Left kidney (tissue), 2 donors: ENCODE data around the gene GPR108. TPM values are rescaled to one million over a fixed set of nuclear protein-coding genes. Genes with fewer than 3 reads are reported as not detected.
"Not testable (repeated sequence)": the region's sequence is repeated elsewhere in the genome, so short reads cannot be mapped to it uniquely, and the experiment has no call there.

Source experiments
- DNase-seq: peaks from one replicate; pipeline ENCODE4 v3.0.0-alpha.2; 2013
- polyA plus RNA-seq: library from polyadenylated mRNA; unstranded; fragments of 120-200 nt; gene quantifications from one replicate; pipeline ENCODE4 v1.2.1, GENCODE V29; 2013; ENCODE audit not compliant: insufficient read length

GPR108 gene
- polyA plus RNA-seq, 1 donor: 62.3 TPM

DNA sequence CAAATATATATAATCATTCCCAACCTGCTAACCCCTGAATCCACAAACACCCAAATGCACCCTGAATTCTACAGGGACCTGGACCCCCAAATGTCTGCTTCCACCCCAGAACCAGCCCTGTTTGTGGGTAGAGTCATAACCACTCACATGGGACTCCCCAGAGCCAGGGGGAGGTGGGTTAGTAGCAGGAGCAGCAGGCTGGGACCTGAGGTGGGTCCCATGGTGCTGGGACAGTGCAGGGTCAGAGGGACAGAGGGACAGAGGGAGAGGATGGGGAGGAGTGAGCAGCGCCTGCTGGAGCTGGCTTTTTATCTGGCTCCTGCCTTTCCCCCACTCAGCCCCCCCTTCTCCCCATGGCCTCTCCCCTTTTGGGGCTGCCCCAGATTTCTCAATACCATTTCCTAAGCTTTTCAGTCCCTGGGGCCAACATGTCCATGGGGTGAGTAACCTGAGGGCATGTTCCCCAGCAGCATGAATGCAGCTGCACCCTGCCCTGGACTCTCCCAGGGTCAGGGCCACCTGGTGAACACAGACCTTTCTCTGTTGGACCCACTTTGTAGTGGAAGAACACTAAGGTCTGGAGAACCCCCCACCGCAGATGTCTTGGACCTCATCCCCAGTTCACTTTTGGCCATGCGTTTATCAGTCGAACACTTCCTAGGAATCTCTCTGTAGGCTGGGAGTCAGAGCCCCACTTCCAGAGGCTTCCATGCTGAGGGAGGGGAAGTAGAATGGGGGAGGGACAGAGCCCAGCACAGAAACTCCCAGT, 16.8 kb downstream of the GPR108 start, which contains the start of gene C3:
C3 (minus strand) TSS at position 282 of the 769 bp plus-strand sequence; CDS start at position 221, 61 bp downstream.
- no peak for DNase-seq

DNA sequence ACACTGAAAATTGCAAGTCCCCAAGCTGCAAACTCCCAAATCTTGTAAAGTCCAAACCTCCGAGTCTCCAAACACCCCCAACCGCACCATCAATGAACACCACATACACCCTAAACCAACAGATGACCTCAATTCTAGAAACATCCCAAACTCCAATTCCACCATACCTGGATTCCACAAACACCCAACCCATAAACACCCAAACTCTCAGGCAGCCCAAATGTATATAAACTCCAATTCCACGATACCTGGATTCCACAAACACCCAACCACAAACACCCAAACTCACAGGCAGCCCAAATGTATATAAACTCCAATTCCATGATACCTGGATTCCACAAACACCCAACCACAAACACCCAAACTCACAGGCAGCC, 17.4 kb downstream of the GPR108 start:
- no peak for DNase-seq

DNA sequence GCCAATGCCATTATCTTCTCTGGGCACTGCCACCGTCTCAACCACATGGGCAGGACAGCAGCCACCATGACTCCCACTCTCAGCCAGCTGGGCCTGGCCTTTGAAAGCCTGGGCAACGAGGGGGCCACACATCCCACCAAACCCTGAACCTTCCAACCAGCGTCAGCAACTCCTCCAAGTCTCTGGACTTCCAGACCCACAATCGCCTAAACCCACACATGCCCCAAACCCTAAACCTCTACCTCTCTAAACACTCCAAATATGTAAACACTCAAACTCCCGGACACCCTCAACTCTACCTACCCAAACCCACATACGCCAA, 17.9 kb downstream of the GPR108 start:
- DNase-seq: no peak

DNA sequence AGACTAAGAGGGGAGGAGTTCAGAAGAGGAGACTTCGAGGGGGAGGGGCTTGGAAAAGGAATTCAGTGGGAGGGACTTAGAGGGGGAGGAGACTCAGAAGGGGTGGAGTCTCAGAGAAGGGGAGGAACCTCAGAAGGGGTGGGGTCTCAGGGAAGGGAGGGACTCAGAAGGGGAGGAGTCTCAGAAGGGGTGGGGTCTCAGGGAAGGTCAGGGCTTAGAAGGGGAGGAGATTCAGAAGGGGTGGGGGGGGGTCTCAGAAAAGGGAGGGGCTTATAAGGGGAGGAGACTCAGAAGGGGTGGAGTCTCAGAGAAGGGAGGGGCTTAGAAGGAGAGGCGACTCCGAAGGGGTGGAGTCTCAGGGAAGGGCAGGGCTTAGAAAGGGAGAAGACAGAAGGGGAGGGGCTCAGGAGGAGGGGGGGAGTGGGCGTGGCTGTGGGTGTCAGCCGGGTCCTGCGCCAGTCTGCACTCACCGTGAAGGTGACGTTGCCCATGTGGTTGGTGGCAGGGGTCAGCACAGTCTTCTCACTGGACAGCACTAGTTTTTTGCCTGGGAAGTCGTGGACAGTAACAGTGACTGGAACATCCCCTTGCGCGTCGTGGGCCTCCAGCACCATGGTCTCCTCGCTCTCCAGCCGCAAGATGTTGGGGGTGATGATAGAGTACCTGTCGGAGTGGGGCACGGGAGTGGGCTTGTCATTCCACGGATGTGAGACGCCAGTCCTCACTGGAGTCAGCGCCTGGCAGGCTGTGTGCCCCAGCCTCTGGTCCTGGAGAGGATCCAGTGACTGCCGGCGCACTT, 18.4 kb downstream of the GPR108 start:
- no peak for DNase-seq

DNA sequence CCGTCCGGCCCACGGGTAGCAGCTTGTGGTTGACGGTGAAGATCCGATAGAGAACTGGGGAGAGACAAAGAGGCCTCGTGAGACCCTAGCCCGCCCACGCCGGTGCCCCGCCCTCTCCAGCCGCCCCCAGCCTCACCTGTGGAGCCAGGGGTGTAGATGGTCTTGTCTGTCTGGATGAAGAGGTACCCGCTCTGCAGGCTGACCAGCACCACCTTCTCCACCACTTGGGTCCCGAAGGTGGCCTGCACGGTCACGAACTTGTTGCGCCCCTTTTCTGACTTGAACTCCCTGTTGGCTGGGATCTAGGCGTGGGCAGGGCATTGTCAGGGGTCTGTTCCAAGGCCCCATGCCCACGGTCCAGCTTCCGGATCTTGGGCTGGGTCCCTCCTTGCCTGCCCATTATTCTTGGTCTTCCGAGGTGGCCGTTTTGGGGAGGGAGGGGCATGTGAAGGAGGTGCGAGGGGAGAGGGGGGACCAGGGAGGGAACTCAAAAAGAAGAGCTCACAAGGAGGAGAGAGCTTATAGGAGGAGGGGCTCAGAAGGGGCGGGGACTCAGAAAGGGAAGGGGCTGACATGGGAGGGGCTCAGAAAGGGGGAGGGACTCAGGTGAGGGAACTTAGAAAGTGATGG, 19.2 kb downstream of the GPR108 start:
- no peak for DNase-seq

DNA sequence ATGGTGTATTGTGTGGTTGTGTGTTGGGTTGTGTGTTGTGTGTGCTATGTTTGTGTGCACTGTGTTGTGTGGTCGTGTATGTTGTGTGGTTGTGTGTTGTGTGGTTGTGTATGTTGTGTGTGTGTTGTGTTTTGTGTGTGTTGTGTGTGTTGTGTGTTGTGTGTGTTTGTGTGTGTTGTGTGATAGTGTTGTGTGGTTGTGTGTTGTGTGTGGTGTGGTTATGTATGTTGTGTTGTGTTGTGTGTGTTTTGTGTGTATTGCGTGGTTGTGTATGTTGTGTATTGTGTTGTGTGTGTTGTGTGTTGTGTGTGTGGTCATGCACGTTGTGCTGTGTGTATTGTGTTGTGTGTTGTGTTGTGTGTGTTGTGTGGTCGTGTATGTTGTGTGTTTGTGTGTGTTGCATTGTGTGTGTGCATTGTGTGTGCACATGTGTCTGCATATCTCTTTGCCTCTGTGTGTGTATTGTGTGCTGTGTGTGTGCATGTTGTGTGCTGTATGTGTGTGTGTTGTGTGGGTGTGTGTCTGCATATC, 19.9 kb downstream of the GPR108 start:
- no peak for DNase-seq

DNA sequence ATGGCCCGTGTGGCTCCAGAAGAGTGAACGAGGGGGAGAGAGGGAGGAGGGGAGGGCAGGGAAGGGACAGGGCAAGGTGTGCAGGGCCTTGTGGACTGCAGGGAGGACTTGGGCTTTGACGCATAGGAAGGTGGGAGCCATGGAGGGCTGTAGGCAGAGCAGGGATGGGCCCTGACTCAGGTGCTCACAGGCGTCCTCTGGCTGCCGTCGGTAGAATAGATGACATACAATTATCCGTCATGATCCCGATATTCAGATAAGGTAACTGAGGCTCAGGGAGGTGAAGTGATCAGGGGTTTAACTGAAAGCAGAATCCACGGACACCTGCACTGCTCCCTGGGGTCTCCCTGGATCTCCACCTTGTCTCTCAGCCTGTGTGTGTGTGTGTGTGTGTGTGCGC, 20.3 kb downstream of the GPR108 start:
- no peak for DNase-seq

DNA sequence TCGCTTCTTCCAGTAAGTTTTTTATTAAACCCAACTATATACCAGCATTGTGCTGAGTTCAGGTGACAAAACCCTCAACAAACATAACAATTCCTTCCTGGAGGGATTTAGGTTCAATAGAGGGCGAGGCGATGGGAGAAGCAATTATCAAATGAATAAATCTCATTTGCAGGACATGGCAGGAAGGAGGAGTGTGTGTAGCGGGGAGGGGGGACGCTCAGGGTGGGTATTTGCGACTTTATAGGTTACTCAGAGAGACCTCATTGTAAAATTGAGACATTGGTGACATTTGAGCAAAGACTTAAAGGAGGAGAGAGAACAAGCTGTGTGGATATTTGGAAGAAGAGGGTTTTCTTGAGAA, 20.8 kb downstream of the GPR108 start:
- DNase-seq: no peak

DNA sequence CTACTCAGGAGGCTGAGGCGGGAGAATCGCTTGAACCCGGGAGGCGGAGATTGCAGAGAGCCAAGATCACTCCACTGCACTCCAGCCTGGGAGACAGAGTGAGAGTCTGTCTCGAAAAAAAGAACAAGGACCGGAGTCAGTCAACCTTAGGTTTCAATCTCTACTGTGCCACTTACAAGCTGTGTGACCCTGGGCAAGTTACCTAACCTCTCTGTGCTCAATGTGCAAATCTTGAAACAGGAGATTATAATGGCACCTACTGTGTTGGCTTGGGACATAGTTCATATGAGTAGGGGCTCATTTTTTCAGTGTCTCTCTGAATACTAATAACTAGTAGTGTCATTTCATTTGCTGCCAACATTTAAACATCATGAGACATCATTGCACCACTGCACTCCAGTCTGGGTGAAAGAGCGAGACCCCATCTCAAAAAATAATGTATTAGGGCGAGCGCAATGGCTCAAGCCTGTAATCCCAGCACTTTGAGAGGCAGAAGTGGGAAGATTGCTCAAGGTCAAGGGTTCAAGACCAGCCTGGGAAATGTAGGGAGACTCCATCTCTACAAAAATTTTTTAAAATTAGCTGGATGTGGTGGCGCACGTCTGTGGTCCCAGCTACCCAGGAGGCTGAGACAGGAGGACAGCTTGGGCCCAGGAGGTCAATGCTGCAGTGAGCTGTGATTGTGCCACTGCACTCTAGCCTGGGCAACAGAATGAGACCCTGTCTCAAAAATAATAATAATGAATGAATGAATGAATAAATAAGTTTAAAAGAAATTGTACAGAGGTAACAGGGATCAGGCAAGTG, 22.4 kb downstream of the GPR108 start:
- no peak for DNase-seq

DNA sequence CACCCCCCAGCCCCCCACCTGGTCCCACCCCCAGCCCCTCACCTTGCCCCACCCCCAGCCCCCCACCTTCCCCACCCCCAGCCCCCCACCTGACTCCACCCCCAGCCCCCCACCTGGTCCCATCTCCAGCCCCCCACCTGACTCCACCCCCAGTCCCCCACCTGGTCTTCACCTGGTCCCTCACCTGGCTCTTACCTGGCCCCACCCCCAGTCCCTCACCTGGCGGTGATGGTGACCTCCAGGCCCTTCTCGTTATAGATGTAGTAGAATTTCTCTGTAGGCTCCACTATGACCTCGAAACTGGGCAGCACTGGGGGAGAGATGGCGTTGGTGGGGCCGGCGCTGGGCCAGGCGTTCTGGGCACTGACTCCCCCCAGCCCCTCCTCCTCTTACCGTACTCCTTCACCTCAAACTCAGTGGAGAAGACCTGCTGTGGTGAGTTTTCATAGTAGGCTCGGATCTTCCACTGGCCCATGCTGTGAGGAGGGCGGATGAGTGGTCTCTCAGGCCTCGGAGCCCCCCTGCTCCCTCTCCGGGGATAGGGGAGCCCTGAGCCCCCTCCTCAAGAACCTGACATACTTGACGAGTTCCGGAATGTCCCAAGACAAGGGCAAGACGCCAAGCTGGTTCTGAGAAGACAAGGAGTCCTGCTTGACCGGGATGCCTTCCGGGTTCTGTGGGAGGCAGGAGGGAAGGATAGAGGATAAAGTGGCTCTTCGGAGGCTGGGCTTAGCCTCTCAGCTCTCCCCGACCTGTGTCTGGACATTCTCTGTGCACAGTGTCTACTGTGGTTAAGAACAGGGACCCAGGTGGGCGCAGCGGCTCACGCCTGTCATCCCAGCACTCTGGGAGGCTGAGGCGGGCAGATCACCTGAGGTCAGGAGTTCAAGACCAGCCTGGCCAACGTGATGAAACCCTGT, 23.3 kb downstream of the GPR108 start:
- no peak for DNase-seq

DNA sequence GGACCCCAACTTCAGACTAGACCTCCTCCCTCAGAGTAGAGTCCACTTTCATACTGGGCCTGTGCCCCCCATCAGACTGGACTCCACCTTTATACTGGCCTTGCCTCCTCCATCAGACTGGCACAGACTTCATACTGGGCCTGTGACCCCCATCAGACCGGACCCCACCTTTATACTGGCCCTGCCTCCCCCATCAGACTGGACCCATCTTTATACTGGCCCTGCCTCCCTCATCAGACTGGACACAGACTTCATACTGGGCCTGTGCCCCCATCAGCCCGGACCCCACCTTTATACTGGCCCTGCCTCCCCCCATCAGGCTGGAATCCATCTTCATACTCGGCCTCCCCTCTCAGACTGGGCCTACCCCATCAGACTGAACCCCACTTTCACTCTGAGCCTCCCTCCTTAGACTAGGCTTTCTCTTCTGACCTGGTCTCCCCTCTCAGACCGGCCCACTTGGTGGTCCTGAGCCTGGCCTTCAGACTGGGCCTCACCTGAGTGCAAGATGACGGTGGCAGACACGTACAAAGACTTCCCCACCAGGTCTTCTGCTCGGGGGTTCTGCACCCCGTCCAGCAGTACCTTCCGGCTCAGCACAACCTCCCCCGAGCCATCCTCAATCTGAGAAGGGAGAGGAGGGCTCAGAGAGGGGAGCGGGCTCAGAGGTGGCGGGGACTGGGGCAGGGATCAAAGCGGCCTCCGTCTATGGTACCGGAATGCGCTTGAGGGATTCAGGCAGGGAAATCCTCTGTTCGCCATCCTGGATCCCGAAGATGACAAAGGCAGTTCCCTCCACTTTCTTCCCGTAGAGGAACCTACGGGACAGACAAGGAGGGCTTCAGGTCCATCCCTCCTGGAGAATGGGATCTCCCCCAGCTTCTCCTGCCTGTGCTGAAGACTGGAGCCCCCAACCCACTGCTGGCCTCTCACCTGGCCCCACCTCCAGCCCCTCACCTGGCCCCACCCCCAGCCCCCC, 24.4 kb downstream of the GPR108 start:
- no peak for DNase-seq

DNA sequence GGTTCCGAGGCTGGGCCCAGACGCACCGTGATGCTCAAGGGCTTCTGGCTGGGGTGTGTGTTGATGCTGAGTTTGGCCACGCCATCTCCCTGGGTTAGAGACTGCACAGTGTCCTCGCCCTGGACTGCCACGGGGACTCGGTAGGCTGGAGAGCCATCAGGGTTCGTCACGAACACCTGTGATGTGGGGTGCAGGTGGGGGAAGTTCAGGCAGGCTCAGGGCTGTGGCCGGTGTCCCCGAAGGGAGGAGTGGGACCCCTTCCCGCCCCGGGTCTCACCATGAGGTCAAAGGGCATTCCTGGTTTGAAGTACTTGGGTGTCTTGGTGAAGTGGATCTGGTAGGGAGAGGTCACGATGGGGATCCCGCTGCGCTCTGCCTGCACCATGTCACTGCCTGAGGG, 25.1 kb downstream of the GPR108 start:
- DNase-seq: no peak

DNA sequence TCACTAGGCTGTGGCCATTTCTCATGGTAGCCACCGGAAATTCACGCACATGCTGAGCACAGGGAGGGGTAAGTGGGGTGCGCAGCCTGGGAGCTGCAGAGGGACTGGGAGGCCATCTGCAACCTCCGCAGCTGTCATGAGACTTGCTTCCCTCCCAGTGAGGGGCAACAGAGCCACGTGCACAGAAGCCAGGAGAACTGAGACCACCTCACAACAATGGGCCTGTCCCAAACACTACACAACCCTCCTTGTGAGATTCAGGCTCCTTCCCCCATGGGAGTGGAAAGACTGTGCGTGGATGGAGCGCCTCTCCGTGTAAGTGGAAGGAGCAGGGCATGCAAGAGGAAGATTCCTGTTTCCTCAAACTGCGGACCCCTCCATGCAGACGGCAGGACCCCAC, 25.8 kb downstream of the GPR108 start:
- DNase-seq: no peak

DNA sequence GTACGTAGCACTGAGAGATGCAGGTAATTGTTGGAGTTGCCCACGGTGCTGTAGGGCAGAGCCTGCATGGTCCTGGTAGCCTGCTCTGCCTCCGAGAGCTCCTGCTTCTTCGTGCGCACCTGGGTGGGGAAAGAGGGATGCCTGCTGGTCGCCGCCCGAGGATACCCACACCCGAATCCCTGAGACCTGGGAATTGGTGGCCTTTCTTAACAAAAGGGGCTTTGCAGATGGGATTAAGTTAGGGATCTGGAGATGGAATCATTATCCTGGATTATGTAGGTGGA, 26.4 kb downstream of the GPR108 start:
- no peak for DNase-seq

DNA sequence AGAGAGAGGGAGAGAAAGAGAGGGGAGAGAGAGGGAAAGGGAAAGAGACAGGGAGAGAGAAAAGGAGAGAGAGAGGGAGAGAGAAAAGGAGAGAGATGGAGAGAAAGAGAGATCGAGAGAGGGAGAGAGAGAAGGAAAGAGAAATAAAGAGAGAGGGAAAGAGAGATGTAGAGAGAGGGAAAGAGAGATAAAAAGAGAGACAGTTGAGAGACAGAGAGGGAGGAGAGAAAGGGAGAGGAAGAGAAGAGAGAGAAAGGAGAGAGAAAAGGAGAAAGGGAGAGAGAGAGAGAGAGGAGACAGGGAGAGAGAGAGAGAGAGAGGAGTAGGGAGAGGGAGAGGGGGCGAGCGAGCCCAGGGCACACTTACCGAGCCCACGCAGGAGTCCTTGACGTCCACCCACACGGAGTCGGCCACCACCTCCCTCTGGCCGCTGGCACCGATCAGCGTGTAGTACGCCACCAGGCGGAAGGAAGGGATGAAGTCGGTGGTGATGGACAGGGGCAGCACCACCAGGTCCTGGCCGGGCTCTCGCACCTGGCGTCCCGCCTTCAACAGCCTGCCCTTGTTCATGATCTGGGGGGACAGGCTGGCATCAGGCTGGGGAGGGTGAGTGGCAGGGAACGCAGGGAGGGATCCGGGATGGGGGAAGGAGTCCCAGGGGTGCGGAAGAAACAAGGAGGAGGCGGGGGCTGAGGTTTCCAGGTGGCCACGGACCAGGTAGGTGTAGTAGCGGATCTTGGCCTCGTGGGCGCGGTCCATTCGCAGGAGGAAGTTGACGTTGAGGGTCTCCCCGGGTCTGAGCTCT, 26.9 kb downstream of the GPR108 start:
- DNase-seq: no peak

DNA sequence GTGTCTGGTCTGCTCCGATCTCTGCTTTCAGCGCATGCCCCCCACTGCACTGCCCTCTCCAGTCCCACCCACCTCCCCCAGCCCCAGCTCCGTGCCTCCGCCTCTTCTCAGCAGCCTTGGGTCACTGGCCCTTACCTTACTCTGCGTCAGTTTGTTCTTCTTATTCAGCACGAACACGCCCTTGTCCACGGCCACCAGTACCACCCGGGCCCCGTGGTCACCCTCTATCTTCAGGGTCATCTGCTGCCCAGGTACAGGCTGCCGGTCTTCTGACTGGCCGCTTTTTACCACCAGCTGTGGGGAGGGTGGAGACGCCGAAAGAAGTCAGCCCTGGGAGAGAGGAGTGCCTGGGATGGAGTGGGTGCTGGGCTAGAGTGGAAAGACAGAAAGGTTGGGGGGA, 27.8 kb downstream of the GPR108 start:
- DNase-seq: no peak

DNA sequence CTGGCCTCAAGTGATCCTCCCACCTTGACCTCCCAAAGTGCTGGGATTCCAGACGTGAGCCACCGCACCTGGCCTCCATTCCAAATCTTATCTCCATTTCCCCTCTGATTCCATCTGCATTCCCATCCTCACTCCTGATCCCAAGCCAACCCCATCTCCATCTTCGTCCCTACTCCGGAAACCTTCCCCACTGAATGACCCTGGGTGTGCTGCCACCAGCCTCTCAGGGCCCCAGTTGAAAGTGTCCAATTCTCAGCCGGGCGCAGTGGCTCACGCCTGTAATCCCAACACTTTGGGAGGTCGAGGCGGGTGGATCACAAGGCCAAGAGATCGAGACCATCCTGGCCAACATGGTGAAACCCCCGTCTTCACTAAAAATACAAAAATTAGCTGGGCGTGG, 28.5 kb downstream of the GPR108 start:
- not testable (repeated sequence) for DNase-seq

DNA sequence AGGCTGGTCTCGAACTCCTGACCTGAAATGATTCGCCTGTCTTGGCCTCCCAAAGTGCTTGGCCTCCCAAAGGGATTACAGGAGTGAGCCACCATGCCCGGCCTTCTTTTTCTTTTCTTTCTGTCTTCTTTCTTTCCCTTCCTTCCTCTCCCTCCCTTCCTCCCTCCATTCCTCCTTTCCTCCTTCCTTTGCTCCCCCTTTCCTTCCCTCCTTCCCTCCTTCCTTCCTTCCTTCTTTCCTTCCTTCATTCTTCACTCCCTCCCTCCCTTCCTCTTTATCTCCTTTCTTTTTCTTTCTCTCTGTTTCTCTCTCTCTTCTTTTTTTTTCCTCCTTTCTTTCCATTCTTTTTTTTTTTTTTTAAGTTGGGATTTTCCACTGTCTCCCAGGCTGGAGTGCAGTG, 29.0 kb downstream of the GPR108 start:
- no peak for DNase-seq

DNA sequence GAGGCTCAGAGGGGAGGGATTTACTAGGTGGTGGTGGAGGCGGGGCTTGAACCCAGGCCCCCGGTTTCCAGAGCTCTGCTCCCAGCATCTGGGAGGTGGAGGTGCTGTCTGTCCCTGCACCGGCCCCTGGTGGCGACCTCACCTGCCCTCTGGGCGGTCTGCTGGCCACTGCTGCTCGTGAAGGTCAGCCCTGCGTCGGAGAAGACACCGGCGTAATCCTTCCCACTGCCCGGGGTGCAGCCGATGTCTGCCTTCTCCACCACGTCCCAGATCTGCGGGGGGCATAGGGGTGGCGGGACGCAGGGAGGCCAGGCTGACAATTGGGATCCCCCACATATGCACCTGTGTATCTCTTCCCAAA, 29.7 kb downstream of the GPR108 start:
- no peak for DNase-seq
